K562 (cell line): Measurements from ENCODE around the gene RECQL5.

Source experiments
- DPF2 ChIP-seq: fragments of 450-650 bp; IDR thresholded peaks from 2 replicates; pipeline ENCODE4 v1.6.1; 2016
- JUND ChIP-seq, 2 experiments: IDR thresholded peaks; 2 replicates in 1 of 2; 3 replicates in 1 of 2; pipeline ENCODE4 v1.6.1; 2011; ENCODE audit warnings: borderline replicate concordance in 2 of 2, low read depth in 2 of 2, low read length in 2 of 2, improper control_type of control experiment in 1 of 2, missing biosample characterization in 1 of 2, missing genetic modification characterization in 1 of 2, missing genetic modification reagents in 1 of 2
- LCOR ChIP-seq: sonication (generic); formaldehyde crosslinking; IDR thresholded peaks from 2 replicates; pipeline ENCODE4 v1.8.0; 2022; ENCODE audit warnings: mild to moderate bottlenecking, missing genetic modification reagents
- MTA1 ChIP-seq: fragments of 450-650 bp; IDR thresholded peaks from 2 replicates; pipeline ENCODE4 v1.6.1; 2017; ENCODE audit warnings: borderline replicate concordance
- NCOA6 ChIP-seq: fragments of 450-650 bp; IDR thresholded peaks from 2 replicates; pipeline ENCODE4 v1.6.1; 2017; ENCODE audit warnings: mild to moderate bottlenecking
- POLR2A ChIP-seq: fragments of 450-650 bp; conservative IDR thresholded peaks from 2 replicates; pipeline ENCODE4 v1.6.1; 2016
- POLR2AphosphoS5 ChIP-seq: IDR thresholded peaks from 2 replicates; pipeline ENCODE4 v1.6.1; 2011; ENCODE audit warnings: mild to moderate bottlenecking, low read depth, low read length, moderate library complexity; ENCODE audit not compliant: control insufficient read depth, insufficient read depth
- RAD21 ChIP-seq, 2 experiments: fragments of 250-450 bp in 1 of 2; fragments of 450-650 bp in 1 of 2; sonication (Bioruptor Pico) in 1 of 2; formaldehyde crosslinking in 1 of 2; IDR thresholded peaks in 1 of 2; conservative IDR thresholded peaks in 1 of 2; 2 replicates each; pipeline versions ENCODE4 v1.4.0 to v1.8.0; 2020 to 2022; ENCODE audit warnings: mild to moderate bottlenecking in 2 of 2, moderate library complexity in 1 of 2
- TAF7 ChIP-seq: fragments of 450-650 bp; IDR thresholded peaks from 2 replicates; pipeline ENCODE4 v1.6.1; 2016; ENCODE audit warnings: missing genetic modification characterization, missing compliant biosample characterization
- TEAD4 ChIP-seq, 2 experiments: sonication (generic) in 1 of 2; formaldehyde crosslinking in 1 of 2; IDR thresholded peaks; 2 replicates each; pipeline versions ENCODE4 v1.6.1 to v1.8.0; 2012 to 2022; ENCODE audit warnings: borderline replicate concordance in 1 of 2, inconsistent platforms in 1 of 2, low read length in 1 of 2, mild to moderate bottlenecking in 1 of 2, missing genetic modification reagents in 1 of 2
- TF ChIP-seq, protein P1 (sequence below), 3 experiments: IDR thresholded peaks in 2 of 3; conservative IDR thresholded peaks in 1 of 3; 2 replicates each; pipeline ENCODE4 v1.5.1; 2011 to 2012; ENCODE audit warnings: low read length in 3 of 3, mild to moderate bottlenecking in 3 of 3, control low read depth in 2 of 3, improper control_type of control experiment in 1 of 3, inconsistent platforms in 1 of 3, low read depth in 1 of 3, mixed read lengths in 1 of 3, moderate library complexity in 1 of 3; ENCODE audit not compliant: insufficient read depth in 2 of 3
- TF ChIP-seq, protein P2 (sequence below): fragments of 200-400 bp; formaldehyde crosslinking; IDR thresholded peaks from 2 replicates; pipeline ENCODE4 v1.6.1; 2017; ENCODE audit warnings: mild to moderate bottlenecking, low read depth, low read length, moderate library complexity
- TF ChIP-seq, protein P3 (sequence below): fragments of 450-650 bp; IDR thresholded peaks from 2 replicates; pipeline ENCODE4 v1.6.1; 2016; ENCODE audit warnings: antibody characterized with exemption

DNA sequence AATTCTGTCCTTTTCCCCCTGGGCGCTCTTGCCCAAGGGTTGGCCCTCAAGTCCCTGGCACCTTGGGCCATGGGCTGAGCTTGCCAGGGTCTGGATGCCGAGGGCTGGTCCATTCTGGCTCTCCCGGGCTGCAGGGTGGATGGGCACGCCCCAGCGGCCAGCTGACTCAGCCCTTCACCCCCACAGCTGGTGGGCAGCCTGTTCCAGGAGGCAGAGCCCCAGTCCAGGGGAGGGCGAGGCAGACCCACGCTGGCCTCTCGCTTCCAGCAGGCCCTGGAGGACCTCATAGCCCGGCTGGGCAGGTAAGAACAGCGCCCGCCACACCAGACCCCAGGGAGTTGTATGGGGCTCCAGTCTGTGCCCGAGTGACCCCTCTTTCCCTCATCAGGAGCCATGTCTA lies 64.3 kb downstream of the RECQL5 start:
- TF ChIP-seq TAF7 (no peak), NCOA6 (no peak), POLR2AphosphoS5 (no peak), DPF2 (no peak), JUND (IDR thresholded peaks at IDR 0.05; ENCODE audit: borderline replicate concordance, low read depth, low read length) (no peak), JUND (tag; IDR thresholded peaks at IDR 0.05; ENCODE audit: borderline replicate concordance, low read depth, low read length) (no peak), MTA1 (no peak), RAD21 (CRISPR knock-in tag; conservative IDR thresholded peaks at IDR 0.05 in 1 of 2, IDR thresholded peaks at IDR 0.05 in 1 of 2) (no peak), POLR2A (no peak), TEAD4 (IDR thresholded peaks at IDR 0.05; ENCODE audit: low read length) (no peak), TEAD4 (CRISPR knock-in tag; IDR thresholded peaks at IDR 0.05; ENCODE audit: borderline replicate concordance) (no peak), LCOR (CRISPR knock-in tag) (no peak)
- TF ChIP-seq, protein P1, sequence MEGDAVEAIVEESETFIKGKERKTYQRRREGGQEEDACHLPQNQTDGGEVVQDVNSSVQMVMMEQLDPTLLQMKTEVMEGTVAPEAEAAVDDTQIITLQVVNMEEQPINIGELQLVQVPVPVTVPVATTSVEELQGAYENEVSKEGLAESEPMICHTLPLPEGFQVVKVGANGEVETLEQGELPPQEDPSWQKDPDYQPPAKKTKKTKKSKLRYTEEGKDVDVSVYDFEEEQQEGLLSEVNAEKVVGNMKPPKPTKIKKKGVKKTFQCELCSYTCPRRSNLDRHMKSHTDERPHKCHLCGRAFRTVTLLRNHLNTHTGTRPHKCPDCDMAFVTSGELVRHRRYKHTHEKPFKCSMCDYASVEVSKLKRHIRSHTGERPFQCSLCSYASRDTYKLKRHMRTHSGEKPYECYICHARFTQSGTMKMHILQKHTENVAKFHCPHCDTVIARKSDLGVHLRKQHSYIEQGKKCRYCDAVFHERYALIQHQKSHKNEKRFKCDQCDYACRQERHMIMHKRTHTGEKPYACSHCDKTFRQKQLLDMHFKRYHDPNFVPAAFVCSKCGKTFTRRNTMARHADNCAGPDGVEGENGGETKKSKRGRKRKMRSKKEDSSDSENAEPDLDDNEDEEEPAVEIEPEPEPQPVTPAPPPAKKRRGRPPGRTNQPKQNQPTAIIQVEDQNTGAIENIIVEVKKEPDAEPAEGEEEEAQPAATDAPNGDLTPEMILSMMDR (IDR thresholded peaks at IDR 0.05 in 2 of 3, conservative IDR thresholded peaks at IDR 0.05 in 1 of 3; ENCODE audit: insufficient read depth in 2 of 3, low read depth in 1 of 3, low read length in 3 of 3), result no peak
- TF ChIP-seq, protein P2, sequence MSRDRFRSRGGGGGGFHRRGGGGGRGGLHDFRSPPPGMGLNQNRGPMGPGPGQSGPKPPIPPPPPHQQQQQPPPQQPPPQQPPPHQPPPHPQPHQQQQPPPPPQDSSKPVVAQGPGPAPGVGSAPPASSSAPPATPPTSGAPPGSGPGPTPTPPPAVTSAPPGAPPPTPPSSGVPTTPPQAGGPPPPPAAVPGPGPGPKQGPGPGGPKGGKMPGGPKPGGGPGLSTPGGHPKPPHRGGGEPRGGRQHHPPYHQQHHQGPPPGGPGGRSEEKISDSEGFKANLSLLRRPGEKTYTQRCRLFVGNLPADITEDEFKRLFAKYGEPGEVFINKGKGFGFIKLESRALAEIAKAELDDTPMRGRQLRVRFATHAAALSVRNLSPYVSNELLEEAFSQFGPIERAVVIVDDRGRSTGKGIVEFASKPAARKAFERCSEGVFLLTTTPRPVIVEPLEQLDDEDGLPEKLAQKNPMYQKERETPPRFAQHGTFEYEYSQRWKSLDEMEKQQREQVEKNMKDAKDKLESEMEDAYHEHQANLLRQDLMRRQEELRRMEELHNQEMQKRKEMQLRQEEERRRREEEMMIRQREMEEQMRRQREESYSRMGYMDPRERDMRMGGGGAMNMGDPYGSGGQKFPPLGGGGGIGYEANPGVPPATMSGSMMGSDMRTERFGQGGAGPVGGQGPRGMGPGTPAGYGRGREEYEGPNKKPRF, result no peak
- TF ChIP-seq, protein P3, sequence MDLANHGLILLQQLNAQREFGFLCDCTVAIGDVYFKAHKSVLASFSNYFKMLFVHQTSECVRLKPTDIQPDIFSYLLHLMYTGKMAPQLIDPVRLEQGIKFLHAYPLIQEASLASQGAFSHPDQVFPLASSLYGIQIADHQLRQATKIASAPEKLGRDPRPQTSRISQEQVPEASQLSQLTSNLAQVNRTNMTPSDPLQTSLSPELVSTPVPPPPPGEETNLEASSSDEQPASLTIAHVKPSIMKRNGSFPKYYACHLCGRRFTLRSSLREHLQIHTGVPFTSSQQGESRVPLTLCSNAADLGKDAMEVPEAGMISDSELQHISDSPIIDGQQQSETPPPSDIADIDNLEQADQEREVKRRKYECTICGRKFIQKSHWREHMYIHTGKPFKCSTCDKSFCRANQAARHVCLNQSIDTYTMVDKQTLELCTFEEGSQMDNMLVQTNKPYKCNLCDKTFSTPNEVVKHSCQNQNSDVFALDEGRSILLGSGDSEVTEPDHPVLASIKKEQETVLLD, result no peak
